OCI-LY1 (cell line): Measurements from ENCODE around the gene SPATA13.

Source experiments
- EZH2 ChIP-seq: fragments of 200-600 bp; sonication (generic), shearing (Covaris generic); IDR thresholded peaks from 2 replicates; pipeline ENCODE4 v1.8.0; 2017; ENCODE audit warnings: borderline replicate concordance, mixed run types, mild to moderate bottlenecking, antibody characterized with exemption, low read length, moderate library complexity, mixed read lengths
- TF ChIP-seq, protein P1 (sequence below): fragments of 200-600 bp; sonication (generic), shearing (Covaris generic); IDR thresholded peaks from 2 replicates; pipeline ENCODE4 v1.5.1; 2017; ENCODE audit warnings: mild to moderate bottlenecking, antibody characterized with exemption, low read length, moderate library complexity, mixed read lengths

DNA sequence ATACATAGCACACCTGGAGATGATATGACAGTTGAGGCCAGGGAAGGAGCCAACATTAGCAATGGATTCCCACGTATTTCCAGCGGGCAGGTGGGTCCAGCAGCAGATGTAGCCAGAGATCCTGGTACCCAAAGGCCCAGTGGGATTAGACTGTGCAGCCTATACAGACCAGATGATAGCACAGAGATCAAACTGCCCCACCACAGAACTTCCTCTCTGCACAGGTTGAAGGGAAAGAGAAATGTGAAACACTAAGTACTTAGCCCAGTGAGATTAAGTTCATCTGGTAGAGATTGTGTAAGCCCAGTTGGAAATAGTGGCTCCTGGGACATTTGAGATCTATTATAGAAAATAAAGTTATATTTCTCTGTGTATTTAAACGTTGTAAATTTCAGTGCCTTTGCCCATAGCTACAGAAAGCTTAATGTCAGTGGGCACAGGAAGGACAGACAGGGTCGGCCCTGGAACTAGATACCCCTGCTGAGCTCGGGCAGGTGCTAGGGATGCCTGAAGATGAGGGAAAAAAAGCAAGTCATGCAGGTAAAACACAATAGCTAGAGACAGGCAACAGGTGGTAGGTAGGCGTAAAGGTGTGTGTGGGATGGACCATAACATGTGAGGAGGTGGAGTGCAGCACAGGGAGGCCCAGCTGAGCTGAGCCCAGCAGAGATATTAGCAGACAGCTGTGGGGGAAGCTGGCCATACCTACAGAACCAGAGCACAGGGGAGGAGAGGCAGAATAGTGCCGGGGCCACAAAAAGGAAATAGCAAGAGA, 27.3 kb upstream of the SPATA13 start:
- TF ChIP-seq, protein P1, sequence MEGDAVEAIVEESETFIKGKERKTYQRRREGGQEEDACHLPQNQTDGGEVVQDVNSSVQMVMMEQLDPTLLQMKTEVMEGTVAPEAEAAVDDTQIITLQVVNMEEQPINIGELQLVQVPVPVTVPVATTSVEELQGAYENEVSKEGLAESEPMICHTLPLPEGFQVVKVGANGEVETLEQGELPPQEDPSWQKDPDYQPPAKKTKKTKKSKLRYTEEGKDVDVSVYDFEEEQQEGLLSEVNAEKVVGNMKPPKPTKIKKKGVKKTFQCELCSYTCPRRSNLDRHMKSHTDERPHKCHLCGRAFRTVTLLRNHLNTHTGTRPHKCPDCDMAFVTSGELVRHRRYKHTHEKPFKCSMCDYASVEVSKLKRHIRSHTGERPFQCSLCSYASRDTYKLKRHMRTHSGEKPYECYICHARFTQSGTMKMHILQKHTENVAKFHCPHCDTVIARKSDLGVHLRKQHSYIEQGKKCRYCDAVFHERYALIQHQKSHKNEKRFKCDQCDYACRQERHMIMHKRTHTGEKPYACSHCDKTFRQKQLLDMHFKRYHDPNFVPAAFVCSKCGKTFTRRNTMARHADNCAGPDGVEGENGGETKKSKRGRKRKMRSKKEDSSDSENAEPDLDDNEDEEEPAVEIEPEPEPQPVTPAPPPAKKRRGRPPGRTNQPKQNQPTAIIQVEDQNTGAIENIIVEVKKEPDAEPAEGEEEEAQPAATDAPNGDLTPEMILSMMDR, result no peak
- no peak for TF ChIP-seq EZH2
